Inferior parietal cortex (tissue), 1 donor: ENCODE data around the gene CRABP2.

Experiments used
- DNase-seq: peaks from one replicate; pipeline ENCODE4 v3.0.0-alpha.2; 2016; ENCODE audit errors: extremely low spot score

Gene CRABP2

DNA sequence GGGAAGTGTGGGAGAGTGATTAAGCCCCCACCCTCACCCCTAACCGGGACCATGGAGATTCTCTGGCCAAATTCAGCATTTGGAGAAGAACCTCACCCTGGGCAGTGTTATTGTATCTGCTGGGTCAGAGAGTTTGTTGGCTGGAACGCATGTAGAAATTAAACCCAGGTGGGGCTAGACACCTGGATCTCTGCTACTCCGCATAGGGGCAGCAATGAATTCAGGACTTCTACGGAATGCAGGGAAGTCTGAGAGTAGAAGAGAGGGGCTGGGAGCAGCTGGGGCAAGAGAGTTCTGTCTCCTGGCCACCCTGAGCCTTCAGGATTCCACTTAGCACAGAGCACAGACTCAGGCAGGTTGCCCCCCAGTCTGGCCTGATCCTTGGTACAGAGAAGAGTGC is 3.6 kb upstream of the CRABP2 start:
- DNase-seq = no peak

DNA sequence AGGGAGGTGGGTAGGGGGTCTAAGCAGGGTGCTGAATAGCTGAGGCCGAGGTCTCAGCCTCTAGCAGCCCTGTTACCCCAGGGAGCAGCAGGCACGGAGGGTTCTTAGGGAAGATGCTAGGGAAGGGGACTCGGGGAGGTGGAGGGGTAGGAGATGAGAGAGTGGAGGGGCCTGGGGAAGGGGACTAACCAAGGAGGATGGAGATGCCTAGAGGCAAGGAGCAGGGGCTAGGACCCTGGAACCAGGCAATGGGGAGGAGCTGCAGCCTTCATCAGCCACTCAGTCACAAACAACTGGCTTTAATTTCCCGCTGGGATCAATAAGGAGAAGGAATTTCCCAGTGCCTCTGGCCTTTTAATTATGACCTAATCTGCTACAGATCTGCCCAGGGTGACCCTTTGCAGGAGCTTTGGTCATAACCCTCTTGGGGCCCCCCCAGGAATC is 2.9 kb upstream of the CRABP2 start:
- no peak for DNase-seq

DNA sequence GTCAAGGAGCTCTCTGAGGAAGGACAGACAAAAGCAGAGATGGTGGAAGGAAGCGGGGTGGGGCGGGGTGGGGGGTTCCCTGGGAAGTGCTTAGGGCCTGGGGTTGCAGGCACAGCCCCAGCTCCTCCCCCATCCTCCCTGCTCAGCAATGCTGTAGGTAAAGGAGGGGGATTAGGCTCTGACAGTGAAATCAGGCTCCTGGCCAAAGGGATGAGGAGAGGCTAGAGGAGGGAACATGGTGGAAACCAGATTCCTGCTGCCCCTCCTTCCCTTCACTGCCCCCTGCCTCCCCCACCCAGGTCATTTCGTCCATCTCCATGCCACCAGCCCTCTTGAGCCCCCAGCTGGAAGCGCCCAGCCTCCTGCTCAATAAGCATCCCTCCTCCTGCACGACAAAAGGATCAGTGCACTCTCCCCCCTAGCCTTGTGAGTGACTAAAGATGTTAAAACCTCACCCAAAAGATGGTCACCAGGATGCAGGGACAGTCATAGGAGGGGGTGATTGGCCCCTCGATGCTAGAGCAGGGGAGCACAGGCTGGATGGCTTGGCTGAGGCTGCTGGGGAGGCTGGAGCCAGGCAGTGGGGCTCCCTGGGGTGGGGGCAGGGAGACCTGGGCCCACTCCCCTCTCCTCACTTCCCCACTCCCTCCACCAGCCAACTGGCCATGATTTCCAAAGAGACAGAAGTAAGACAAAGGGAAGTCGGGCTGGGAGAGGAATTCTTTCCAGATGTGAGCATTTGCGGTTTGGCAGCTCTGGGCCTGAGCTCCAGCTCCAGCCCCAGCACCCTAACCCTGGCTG is 2.2 kb upstream of the CRABP2 start:
- no peak for DNase-seq

DNA sequence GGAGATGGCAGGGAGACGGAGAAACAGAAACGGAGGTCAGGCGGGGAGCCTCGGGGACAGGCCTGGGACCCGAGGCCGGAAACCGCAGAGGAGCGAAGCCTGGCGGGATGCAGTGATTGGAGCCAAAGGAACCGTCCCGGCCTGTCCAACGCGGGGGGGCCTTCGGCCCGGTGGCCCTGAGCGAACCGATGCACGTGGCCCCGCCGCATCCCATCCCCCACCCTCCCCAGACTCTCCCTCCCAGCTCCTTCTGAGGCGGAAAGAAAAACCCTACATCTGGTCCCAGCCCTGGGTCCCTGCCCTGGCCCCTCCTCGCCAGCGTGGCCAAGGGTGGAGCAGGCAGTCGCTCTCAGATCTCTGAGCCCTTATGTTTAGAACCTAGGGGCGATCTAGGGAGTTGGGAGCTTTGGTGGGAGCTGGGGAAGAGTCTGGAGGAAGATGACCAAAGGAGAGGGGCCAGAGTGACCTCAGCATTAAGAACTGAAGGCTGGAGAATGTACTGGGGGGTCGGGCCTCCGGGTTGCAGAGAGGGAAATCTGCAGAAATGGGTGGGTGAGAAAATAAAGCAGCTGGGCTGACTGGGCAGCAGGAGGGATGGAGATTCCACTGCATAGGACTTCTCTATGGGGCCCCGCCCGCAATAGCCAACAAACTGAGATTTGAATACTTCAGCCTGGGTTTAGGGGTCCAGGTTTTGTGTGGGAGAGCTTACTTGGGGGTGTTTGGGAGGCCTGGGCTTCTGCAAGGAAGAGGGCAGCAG is 1.5 kb upstream of the CRABP2 start:
- no peak for DNase-seq

DNA sequence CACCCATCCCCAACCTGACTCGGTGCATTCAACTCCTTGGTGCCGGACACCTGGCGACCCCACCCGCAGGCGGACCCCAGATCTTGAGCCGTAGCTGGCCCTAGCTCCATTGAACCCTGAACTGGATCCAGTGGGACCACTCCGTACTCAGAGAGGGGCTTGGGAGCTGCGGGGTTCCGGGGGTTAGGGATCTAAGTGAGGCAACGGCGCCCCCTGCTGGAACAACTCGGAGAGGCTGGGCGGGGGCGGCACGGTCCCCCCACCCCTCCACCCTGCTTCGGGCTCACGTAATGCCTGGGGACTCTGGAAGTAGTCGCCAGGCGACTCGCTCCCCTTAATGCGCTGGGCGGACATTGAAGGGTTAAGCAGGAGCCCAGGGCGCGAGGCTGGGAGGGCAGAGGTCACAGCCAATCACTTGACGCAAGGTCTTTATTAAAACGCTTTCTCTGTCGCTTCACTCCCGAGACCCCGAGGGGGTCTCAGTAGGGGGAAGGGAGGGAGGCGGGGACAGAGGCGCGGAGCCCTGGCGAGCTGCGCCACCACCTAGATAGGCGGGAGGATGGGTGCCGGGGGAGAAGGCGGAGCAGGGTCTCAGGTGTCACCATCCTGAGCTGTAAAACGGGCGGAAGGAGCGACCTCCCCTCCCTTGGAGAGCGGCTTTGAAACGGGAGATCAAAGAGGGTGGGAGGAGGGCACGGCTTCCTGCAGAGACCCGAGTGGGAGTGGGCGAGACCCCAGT is 704 bp upstream of the CRABP2 start:
- no peak for DNase-seq

DNA sequence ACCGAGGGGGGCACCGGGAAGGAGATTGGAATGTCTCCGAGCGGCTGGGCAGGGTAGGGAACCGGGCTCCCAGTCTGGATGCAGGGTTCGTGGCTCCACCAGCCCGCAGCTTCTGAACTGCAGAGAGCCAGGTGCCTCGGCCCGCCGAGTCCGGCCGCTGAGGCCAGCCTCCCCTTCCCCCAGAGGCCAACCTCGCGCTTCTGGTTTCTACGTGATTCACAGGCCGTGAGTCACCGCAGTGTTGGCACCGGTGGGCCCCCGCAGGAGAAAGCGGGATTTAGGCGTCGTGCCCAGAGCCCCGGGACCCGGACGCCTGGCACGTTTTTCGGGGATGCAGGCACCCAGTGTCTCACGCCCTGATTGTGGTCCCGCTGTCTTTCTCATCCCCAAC is 458 bp downstream of the CRABP2 start:
- DNase-seq = no peak

DNA sequence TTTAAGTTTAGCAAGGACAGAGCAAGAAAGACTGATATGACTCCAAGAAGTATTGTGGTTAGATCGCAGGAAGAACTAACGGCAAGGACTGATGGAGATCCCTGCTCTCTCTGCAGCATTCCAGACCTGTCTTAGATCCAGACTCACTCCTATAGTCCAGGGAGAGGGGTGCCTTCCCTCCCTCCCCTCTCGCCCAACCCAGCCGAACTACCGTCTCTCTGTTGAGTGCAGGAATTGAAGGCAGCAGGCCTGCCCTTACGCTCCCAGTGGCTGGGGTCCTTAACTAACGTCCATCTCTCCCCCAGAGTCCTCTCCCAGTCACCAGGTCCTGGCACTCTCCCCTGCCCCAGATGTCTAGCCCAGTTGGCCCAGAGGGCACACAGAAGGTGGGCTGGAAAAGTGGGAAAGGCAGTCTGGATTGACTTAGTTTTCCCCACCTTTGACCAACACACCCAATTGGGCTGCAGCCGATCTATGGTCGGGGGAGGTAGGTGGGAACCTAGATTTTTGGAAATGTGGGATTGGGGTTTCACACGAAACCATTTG is 1.1 kb downstream of the CRABP2 start:
- no peak for DNase-seq

DNA sequence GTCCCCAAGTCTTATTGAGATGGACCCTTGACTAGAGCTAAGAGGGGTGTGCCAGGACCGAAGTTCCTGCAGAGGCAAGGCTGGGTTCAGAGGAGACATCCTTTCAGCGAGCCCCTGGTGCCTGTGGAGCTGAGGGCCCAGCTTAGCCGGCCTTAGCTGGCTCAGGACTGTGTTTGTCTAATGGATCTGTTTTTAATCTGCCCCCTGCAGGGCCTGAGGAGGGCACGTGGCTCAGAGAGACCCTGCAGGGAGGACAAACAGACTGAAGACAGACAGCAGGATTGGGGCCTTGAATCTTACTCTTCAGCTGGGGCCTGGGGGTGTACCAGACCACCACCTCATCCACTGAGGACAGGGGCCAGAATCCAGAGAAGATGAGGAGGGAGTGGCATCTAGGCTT is 1.6 kb downstream of the CRABP2 start:
- DNase-seq = no peak

DNA sequence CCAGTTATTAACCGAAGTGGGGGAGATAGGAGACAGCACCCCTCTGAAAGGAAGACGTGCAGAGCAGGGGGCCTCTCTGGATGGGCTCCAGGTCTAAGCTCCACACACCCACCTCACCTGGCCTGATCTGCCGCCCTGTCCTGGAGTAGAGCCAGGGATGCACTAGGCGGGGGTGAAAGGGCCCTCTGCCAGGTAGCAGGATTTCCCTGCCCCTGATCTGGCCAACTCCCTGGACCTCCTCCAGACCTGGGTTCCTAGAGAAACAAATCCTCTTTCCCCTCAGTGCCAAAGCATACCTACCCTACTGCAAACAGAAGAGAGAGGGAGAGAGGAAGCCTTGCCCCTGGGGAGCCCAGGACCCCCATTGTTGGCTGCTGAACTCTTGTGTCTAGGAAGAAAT is 2.0 kb downstream of the CRABP2 start:
- DNase-seq = no peak

DNA sequence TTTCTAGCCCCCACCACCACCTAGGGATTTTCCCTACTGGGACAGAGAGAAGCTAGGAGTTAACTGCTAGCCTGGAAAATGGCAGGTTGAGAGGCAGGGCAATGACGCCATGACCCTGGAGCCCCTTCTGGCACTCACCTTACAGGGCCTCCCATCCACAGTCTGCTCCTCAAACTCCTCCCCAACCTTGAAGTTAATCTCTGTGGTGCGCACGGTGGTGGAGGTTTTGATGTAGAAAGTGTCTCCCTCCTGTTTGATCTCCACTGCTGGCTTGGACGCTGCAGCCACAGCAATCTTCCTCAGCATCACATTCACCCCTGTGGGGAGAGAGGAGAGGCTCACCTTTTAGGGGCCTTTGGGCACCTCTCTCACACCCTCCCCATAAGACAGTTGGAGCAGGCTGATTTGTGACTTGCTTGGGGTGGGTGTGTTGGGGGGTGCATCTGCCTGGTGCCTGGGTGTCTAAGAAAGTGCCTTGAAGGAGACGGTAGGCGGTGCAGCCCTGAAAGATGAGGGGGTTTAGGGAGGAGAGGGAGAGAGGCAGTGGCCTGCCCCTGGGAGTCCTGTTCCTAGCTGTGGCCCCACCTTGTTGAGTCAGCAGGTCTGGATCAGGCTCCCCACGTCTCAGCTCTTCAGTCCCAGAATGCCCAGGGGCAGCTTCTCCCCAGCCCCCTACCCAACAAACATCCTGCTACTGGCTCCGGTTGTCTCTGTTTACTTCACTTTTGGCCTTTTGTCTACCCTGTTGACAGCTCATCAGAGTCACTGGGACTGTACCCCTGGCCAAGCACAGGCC is 4.4 kb downstream of the CRABP2 start:
- no peak for DNase-seq

DNA sequence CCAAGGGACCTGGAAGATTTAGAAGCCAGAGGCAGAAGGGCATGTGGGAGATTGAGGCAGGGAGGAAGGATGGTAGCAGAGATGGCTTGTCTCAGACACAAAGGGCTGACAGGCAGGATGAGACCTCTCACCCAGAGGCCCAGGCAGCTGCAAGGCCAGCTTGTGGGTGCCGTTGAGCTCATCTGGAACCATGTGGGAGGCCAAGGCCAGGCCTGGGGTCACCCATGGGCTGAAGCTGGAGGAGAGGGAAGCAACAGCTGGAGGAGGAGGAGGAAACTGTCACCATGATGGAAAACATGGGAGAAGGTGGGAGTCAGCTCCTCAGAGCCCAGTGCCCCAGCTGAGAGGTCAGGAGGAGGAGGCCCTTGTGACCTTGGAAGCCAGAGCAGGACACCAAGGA is 6.4 kb downstream of the CRABP2 start:
- no peak for DNase-seq

DNA sequence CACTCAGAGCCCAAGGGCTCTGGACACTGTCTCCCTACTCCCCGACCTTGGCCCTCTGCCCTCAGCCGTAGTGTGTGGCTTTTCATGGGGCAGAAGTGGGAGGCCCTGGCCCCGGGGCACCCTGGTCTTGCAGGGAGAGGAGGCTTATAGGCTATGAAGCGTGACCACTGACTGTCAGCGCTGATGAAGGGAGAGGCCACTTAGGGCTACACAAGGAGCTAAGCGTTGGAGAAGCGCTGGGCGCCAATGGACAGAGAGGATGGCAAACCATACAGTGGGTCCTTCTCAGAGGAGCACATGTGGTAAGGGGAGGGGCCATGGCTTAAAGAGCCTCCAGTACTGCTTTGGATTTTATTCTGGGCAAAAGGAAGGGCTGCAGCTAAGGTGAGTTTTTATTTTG is 7.9 kb downstream of the CRABP2 start:
- DNase-seq = no peak

DNA sequence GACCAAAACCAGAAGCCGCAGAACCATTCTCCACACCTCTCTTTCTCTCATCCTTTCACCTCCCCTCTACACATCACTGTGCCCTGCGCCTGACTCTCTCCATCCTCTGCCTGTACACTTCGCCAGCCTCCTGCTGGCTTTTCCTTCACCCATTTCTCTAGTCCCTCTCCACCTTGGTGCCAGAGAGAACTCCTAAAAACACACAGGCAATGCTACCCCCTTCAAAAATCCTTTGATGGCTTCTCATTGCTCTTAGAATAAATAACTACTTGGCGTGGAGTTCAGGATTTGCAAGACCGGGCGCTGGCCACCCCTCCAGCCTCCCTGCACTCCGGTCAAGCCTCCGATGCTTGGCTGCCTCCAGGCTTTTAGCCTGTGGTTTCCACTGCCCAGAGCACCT is 8.6 kb downstream of the CRABP2 start:
- no peak for DNase-seq

DNA sequence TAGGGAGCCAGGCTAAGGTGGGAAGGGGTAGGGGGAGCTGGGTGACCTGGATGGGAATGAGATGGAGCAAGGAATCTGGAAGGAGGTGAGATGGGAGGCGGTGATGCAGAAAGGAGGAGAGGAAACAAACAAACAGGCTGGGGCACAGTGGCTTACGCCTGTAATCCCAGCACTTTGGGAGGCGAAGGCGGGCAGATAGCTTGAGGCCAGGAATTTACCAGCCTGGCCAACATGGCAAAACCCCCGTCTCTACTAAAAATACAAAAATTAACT is 10.8 kb downstream of the CRABP2 start:
- no peak for DNase-seq

DNA sequence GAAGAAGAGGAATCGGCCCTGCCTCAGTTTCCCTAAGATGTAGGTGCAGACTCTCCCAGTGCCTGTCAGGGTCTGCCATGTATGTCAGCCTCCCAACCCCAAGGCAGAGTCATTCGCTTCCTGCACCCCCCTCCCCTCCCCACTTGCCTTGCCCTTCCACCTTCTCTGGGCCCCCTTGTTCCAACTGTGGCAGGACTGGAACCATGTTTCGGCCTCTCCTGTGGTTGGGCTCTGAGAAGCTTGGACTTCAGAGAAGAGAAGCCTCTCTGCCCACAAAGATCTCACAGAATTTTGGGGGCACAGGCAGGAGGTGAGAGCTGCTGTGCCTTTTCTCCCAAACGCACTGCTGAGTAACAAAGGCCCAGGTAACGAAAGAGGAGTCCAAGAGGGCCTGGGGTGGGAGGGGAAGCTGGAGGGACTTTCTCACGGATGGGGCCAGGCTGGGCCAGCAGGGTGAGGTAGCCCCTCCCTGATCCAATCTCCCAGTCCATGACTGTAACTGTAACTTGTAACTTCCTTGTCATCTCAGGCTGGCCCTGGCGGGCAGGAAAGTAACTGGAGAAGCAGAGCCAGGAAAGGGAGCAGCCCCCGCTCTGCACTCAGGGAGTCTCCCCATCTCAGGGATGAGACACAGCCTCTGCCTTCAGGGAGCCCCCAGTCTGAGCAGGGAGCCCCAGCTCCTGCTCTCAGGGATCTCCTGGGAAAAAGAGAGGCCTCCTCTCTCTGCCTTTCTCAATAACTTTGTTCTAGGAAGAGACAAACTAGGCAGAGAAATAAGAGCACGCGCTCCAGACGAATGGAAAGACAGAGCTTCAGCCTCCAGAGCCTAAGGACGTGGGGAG is 11.3 kb downstream of the CRABP2 start:
- DNase-seq = no peak

DNA sequence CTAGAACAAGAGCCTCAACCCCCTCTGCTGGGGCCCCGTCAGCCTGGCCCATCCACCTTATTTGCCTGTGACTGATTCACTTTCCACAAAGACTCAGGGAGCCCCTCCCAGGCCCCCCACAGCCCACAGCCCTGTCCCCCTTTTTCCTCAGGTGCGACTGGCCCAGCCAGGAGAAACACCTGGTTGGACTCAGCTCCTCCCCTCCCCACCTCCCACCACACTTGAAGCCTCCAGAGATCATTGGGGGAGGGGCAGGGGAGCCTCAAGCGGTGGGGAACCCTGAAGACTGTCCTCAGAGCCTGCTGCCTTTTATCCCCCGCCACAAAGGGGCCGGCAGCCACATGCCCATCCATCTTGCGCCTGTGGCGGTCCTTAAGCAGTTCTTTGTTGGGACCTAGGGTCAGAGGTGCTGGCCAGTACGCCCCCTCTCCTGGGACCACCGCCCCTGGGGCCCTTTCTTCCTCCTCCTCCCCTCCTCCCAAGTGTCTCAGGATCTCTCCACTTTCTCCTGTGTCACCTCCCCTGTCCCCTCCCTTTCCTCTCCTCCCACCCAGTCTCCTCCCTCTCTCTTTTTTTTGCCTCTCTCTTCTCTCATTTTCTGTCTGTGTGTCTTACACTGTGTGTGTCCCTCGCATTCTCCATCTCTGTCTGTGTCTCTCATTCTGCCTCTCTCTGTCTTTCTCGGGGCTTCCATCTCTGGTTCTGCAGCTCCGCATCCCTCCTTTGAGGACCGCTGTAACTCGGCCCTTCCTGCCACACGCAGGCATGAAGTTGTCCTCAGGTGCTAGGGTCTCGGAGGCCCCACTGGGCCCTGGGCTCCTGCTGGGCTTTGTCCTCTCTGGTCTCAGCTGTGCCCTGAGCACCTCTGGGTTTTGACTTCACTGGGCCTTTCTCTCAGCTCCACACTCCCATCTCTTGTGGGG is 12.2 kb downstream of the CRABP2 start:
- DNase-seq = no peak

DNA sequence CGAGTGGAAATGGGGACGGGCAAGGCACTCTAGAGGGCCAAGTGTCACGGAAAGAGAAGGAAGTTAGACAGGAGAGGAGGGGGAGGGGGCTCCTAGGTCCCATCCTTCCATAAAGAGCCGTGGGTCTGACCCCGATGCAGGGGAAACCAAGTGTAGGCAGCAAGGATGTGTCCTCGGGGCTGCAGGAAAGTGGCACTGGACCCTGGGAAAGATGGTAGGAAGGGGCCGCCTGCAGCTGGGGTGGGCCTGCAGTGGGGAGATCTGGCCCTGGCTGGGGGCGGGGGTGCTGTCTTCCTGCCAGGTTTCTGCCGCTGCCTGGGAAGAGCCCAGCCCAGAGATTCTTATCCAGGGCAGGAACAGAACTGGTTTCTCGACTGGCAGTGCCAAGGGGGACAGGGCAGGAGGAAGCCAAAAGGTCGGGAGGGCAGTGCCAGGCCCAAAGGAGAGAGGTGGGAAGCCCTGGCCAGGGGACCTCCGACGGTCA is 12.9 kb downstream of the CRABP2 start:
- DNase-seq = no peak

DNA sequence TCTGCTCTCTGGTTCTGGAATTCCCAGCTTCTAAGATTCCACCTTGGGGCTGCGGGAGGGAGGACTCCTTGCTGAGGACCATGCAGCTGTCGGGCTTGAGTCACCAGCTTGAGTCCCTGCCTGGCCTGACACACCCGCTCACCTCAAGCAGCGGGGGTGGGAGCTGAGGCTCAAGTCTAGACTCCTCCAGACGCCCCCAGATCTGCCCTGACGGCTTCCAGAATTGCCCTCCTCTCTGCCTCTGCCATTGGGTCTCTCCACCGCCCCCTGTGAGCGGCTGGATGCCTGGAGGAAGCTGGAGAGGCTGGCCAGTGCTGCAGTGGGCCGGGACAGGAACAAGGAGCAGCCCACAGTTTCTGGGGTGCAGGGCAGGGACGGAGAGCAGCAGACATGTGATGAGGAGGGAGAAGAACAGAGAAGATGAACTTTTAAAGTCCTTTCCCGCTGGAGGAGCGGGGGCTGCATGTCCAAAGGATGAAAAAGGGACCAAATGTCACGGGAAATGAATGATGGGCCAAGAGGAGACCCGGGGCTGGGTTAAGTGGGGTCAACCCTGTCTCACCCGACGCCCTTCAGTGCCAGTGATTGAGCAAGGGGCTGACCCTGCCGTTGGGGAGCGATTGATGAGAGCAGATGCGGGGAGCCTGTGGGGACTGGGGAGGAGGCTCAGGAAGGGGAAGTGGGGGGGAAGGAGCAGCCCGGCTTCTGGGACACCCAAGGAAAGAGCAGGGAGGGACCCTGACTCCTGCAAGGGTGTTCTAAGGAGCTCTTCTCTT is 13.5 kb downstream of the CRABP2 start:
- no peak for DNase-seq

DNA sequence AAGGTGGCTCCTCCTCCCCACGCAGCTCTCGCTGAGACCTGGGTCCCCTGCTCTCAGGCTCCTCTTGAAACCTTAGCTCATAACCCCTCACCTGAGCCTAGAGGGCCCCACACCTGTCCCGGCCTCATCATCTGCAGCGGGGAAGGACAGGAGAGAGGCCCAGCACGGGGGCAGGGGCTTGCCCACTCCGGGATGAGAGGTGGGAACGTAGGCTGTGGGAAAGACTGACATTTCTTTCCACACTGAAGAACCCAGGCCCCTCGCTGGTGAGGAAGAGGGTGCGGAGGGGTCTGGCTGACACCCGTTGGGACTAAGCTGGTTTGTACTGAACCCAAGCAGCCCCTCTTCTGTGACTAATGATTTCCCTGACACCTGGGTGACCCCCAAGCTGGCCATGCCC is 14.2 kb downstream of the CRABP2 start:
- DNase-seq = no peak
